ENCODE data around the gene MAPK4. TPM values are rescaled to one million over a fixed set of nuclear protein-coding genes. Genes with fewer than 3 reads are reported as not detected.

Gene MAPK4
- total and polyA plus RNA-seq, 9 donors, result 0.80 to 21.7 (median 3.4) TPM

GRCh38 chr18:50696929-50697328 is 137.0 kb downstream of the MAPK4 start:
- H3K4me1 ChIP-seq (ENCODE audit: insufficient read depth), result no peaks in the 10 kb centered on the region
- DNase-seq, result no peak
- 80 to 88% (median 87%) methylated on average over 4 of the region's 4 CpGs for WGBS, 3 donors
- no peak overlapping the region for H3K27ac ChIP-seq
- no peak overlapping the region for H3K4me3 ChIP-seq
- no peaks in the 10 kb centered on the region for H3K9me3 ChIP-seq
- H3K36me3 ChIP-seq, result no peaks in the 10 kb centered on the region
- intact Hi-C loops (cut with DNase I), result no loop called here
- no peaks in the 10 kb centered on the region for H3K27me3 ChIP-seq
- TF ChIP-seq EP300 (IDR thresholded peaks at IDR 0.05), result no peak
- TF ChIP-seq POLR2A (IDR thresholded peaks at IDR 0.05), result no peak
- TF ChIP-seq, protein P1, sequence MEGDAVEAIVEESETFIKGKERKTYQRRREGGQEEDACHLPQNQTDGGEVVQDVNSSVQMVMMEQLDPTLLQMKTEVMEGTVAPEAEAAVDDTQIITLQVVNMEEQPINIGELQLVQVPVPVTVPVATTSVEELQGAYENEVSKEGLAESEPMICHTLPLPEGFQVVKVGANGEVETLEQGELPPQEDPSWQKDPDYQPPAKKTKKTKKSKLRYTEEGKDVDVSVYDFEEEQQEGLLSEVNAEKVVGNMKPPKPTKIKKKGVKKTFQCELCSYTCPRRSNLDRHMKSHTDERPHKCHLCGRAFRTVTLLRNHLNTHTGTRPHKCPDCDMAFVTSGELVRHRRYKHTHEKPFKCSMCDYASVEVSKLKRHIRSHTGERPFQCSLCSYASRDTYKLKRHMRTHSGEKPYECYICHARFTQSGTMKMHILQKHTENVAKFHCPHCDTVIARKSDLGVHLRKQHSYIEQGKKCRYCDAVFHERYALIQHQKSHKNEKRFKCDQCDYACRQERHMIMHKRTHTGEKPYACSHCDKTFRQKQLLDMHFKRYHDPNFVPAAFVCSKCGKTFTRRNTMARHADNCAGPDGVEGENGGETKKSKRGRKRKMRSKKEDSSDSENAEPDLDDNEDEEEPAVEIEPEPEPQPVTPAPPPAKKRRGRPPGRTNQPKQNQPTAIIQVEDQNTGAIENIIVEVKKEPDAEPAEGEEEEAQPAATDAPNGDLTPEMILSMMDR (IDR thresholded peaks at IDR 0.05), result no peak

DNA sequence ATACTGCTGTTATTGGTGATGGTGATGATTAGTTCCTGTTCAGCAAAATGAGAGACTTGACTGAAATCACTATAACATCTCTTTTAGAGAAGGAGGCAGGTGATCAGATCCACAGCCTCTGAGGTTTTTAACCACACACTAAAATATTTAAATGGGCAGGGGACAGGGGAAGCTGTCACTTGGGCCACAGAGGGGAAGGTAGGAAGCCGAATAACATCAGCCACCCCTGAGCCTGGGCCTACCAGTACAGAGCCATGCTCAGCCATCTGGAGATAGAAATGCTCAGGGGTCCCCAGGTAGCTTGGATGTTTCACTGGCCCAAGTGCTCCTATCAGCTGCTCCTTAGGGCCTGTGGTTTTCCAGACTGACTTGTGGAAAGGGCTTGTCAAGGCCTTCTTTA is 137.6 kb downstream of the MAPK4 start:
- DNase-seq, result no peak
- 84 to 100% (median 89%) methylated on average over 1 of the region's 1 CpG for WGBS, 3 donors
- TF ChIP-seq EP300 (IDR thresholded peaks at IDR 0.05) (no peak), POLR2A (IDR thresholded peaks at IDR 0.05) (no peak)
- TF ChIP-seq, protein P1 (IDR thresholded peaks at IDR 0.05), result no peak
- Histone ChIP-seq H3K36me3 (no peaks in the 10 kb centered on the region), H3K4me1 (ENCODE audit: insufficient read depth) (no peaks in the 10 kb centered on the region), H3K9me3 (no peaks in the 10 kb centered on the region), H3K27me3 (no peaks in the 10 kb centered on the region), H3K4me3 (no peak overlapping the region), H3K27ac (no peak overlapping the region)
- intact Hi-C loops (cut with DNase I), result no loop called here

GRCh38 chr18:50700245-50701165 is 140.6 kb downstream of the MAPK4 start:
- Histone ChIP-seq H3K27me3 (no peaks in the 10 kb centered on the region), H3K9me3 (no peaks in the 10 kb centered on the region), H3K36me3 (no peaks in the 10 kb centered on the region), H3K4me3 (no peak overlapping the region), H3K27ac (no peak overlapping the region), H3K4me1 (ENCODE audit: insufficient read depth) (no peaks in the 10 kb centered on the region)
- WGBS, 3 donors, result 76 to 79% (median 79%) methylated on average over 9 of the region's 9 CpGs
- TF ChIP-seq EP300 (IDR thresholded peaks at IDR 0.05) (no peak), POLR2A (IDR thresholded peaks at IDR 0.05) (no peak)
- TF ChIP-seq, protein P1 (IDR thresholded peaks at IDR 0.05), result no peak
- intact Hi-C loops (cut with DNase I), result no loop called here
- DNase-seq, result no peak

DNA sequence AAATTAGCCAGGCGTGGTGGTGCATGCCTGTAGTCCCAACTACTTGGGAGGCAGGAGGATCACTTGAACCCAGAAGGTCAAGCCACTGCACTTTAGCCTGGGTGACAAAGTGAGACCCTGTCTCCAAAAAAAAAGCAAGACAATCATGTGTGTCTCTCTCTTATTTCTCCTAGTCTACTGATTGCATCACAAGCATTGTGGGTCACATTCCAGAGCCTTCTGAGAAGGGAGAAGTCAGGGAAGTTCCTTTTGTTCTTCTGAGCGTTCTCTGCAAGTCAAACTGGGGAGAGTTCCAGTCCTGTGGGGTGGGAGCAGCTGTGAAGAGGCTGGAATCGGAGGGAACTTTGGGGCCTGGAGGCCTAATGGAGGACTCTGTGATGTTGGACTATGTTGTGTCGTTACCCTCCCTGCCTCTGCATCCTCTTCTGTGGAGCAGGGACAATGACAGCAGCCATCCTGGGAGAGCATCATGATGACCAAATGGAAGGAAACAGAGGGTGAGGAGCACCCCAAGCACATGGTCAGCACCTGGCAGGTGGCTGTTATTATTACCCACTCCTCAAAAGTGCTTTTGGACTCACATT is 144.6 kb downstream of the MAPK4 start:
- Histone ChIP-seq H3K4me1 (ENCODE audit: insufficient read depth) (no peaks in the 10 kb centered on the region), H3K27me3 (no peaks in the 10 kb centered on the region), H3K9me3 (no peaks in the 10 kb centered on the region), H3K4me3 (no peak overlapping the region), H3K27ac (no peak overlapping the region), H3K36me3 (no peaks in the 10 kb centered on the region)
- TF ChIP-seq, protein P1 (IDR thresholded peaks at IDR 0.05), result no peak
- no peak for TF ChIP-seq POLR2A (IDR thresholded peaks at IDR 0.05)
- TF ChIP-seq EP300 (IDR thresholded peaks at IDR 0.05), result no peak
- intact Hi-C loops (cut with DNase I), result no loop called here
- 85 to 88% (median 87%) methylated on average over 4 of the region's 4 CpGs for WGBS, 3 donors
- no peak for DNase-seq
